Panc1 (cell line): ENCODE results near the gene PSMG1.

Experiments used
- POLR2AphosphoS5 ChIP-seq: IDR thresholded peaks from 2 replicates; pipeline ENCODE4 v1.6.1; 2012; ENCODE audit warnings: mild to moderate bottlenecking, low read depth, low read length, moderate library complexity
- TCF7L2 ChIP-seq: IDR thresholded peaks from 2 replicates; pipeline ENCODE4 v1.6.1; 2011; ENCODE audit warnings: mild to moderate bottlenecking, low read depth, low read length, inconsistent platforms
- TF ChIP-seq, protein P1 (sequence below): fragments of 450-650 bp; IDR thresholded peaks from 2 replicates; pipeline ENCODE4 v1.5.1; 2017; ENCODE audit warnings: mild to moderate bottlenecking
- TF ChIP-seq, protein P2 (sequence below), 2 experiments: IDR thresholded peaks; 2 replicates each; pipeline ENCODE4 v1.6.1; 2011 to 2012; ENCODE audit warnings: low read depth in 2 of 2, control low read depth in 1 of 2, low read length in 1 of 2, mild to moderate bottlenecking in 1 of 2, moderate library complexity in 1 of 2; ENCODE audit not compliant: insufficient read depth in 1 of 2

DNA sequence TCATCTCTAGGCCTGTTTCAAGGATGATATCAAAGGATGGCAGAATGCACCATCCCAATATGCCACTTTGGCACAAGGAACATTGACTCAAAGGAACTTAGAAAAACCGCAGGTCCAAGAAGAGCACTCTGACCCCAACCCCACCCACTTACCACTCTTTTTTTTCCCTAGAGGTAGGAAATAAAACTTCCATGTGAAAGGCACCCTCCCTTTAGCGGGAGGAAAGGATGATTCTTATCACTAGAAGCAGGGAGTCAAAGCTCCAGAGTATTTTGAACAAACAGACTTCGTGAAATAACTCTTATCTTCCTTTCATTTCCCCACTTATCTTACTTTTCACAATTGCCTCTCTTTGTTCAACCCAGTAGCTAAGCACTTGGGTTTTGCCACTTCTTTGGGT, 22.2 kb downstream of the PSMG1 start:
- TF ChIP-seq, protein P1, sequence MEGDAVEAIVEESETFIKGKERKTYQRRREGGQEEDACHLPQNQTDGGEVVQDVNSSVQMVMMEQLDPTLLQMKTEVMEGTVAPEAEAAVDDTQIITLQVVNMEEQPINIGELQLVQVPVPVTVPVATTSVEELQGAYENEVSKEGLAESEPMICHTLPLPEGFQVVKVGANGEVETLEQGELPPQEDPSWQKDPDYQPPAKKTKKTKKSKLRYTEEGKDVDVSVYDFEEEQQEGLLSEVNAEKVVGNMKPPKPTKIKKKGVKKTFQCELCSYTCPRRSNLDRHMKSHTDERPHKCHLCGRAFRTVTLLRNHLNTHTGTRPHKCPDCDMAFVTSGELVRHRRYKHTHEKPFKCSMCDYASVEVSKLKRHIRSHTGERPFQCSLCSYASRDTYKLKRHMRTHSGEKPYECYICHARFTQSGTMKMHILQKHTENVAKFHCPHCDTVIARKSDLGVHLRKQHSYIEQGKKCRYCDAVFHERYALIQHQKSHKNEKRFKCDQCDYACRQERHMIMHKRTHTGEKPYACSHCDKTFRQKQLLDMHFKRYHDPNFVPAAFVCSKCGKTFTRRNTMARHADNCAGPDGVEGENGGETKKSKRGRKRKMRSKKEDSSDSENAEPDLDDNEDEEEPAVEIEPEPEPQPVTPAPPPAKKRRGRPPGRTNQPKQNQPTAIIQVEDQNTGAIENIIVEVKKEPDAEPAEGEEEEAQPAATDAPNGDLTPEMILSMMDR: no peak
- TF ChIP-seq POLR2AphosphoS5 (no peak), TCF7L2 (no peak)
- TF ChIP-seq, protein P2, sequence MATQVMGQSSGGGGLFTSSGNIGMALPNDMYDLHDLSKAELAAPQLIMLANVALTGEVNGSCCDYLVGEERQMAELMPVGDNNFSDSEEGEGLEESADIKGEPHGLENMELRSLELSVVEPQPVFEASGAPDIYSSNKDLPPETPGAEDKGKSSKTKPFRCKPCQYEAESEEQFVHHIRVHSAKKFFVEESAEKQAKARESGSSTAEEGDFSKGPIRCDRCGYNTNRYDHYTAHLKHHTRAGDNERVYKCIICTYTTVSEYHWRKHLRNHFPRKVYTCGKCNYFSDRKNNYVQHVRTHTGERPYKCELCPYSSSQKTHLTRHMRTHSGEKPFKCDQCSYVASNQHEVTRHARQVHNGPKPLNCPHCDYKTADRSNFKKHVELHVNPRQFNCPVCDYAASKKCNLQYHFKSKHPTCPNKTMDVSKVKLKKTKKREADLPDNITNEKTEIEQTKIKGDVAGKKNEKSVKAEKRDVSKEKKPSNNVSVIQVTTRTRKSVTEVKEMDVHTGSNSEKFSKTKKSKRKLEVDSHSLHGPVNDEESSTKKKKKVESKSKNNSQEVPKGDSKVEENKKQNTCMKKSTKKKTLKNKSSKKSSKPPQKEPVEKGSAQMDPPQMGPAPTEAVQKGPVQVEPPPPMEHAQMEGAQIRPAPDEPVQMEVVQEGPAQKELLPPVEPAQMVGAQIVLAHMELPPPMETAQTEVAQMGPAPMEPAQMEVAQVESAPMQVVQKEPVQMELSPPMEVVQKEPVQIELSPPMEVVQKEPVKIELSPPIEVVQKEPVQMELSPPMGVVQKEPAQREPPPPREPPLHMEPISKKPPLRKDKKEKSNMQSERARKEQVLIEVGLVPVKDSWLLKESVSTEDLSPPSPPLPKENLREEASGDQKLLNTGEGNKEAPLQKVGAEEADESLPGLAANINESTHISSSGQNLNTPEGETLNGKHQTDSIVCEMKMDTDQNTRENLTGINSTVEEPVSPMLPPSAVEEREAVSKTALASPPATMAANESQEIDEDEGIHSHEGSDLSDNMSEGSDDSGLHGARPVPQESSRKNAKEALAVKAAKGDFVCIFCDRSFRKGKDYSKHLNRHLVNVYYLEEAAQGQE (IDR thresholded peaks at IDR 0.05; ENCODE audit: insufficient read depth in 1 of 2, low read depth in 2 of 2, low read length in 1 of 2): no peak
